ENCODE data around the gene SPATA31C1.
"Not testable (repeated sequence)": the region's sequence is repeated elsewhere in the genome, so short reads cannot be mapped to it uniquely, and the experiment has no call there.

SPATA31C1 gene

GRCh38 chr9:87898151-87898550 lies 19.6 kb upstream of the SPATA31C1 start:
- H3K27ac Mint-ChIP-seq: no peak overlapping the region
- H3K27me3 Mint-ChIP-seq: peaks cover 20% of the 10 kb centered on the region
- H3K4me3 Mint-ChIP-seq: no peak overlapping the region
- H3K36me3 Mint-ChIP-seq: peaks cover 7% of the 10 kb centered on the region
- H3K4me1 Mint-ChIP-seq: no peaks in the 10 kb centered on the region
- peaks cover 34% of the 10 kb centered on the region for H3K9me3 Mint-ChIP-seq

GRCh38 chr9:87902371-87902770 lies 15.4 kb upstream of the SPATA31C1 start:
- H3K27me3 Mint-ChIP-seq: peaks cover 21% of the 10 kb centered on the region
- H3K4me1 Mint-ChIP-seq, H3K4me3 Mint-ChIP-seq, H3K36me3 Mint-ChIP-seq, H3K27ac Mint-ChIP-seq: not testable (repeated sequence)
- H3K9me3 Mint-ChIP-seq: peaks cover 37% of the 10 kb centered on the region

GRCh38 chr9:87909310-87910041 lies 8.3 kb upstream of the SPATA31C1 start:
- Mint-ChIP-seq H3K4me1 (no peaks in the 10 kb centered on the region), H3K4me3 (no peak overlapping the region), H3K27me3 (no peaks in the 10 kb centered on the region), H3K36me3 (no peaks in the 10 kb centered on the region), H3K9me3 (peaks cover 6% of the 10 kb centered on the region), H3K27ac (no peak overlapping the region)

- Mint-ChIP-seq H3K4me3 (no peak overlapping the region), H3K9me3 (no peaks in the 10 kb centered on the region), H3K27me3 (no peaks in the 10 kb centered on the region), H3K36me3 (no peaks in the 10 kb centered on the region), H3K27ac (no peak overlapping the region), H3K4me1 (no peaks in the 10 kb centered on the region)
Observed at GRCh38 chr9:87910821-87911220, 6.9 kb upstream of the SPATA31C1 start.

GRCh38 chr9:87919013-87919412 lies 1.3 kb downstream of the SPATA31C1 start:
- H3K27me3 Mint-ChIP-seq, H3K27ac Mint-ChIP-seq, H3K4me1 Mint-ChIP-seq, H3K4me3 Mint-ChIP-seq, H3K36me3 Mint-ChIP-seq, H3K9me3 Mint-ChIP-seq: not testable (repeated sequence)

GRCh38 chr9:87921561-87921960 lies 3.8 kb downstream of the SPATA31C1 start:
- not testable (repeated sequence) for H3K36me3 Mint-ChIP-seq, H3K4me3 Mint-ChIP-seq, H3K27me3 Mint-ChIP-seq, H3K27ac Mint-ChIP-seq, H3K9me3 Mint-ChIP-seq, H3K4me1 Mint-ChIP-seq

- not testable (repeated sequence) for H3K4me3 Mint-ChIP-seq, H3K4me1 Mint-ChIP-seq, H3K9me3 Mint-ChIP-seq, H3K36me3 Mint-ChIP-seq, H3K27ac Mint-ChIP-seq, H3K27me3 Mint-ChIP-seq
Observed at GRCh38 chr9:87923012-87923411, 5.2 kb downstream of the SPATA31C1 start.

- H3K4me1 Mint-ChIP-seq, H3K36me3 Mint-ChIP-seq, H3K27me3 Mint-ChIP-seq, H3K9me3 Mint-ChIP-seq, H3K27ac Mint-ChIP-seq, H3K4me3 Mint-ChIP-seq: not testable (repeated sequence)
Observed at GRCh38 chr9:87924851-87925250, 7.1 kb downstream of the SPATA31C1 start.

GRCh38 chr9:87929152-87929551 lies 11.4 kb downstream of the SPATA31C1 start:
- H3K9me3 Mint-ChIP-seq, H3K36me3 Mint-ChIP-seq, H3K27ac Mint-ChIP-seq, H3K4me3 Mint-ChIP-seq, H3K4me1 Mint-ChIP-seq, H3K27me3 Mint-ChIP-seq: not testable (repeated sequence)

- H3K9me3 Mint-ChIP-seq, H3K27me3 Mint-ChIP-seq, H3K36me3 Mint-ChIP-seq, H3K4me1 Mint-ChIP-seq, H3K4me3 Mint-ChIP-seq, H3K27ac Mint-ChIP-seq: not testable (repeated sequence)
Observed at GRCh38 chr9:87934444-87934843, 16.7 kb downstream of the SPATA31C1 start.

GRCh38 chr9:87937352-87937751 lies 19.6 kb downstream of the SPATA31C1 start:
- H3K9me3 Mint-ChIP-seq, H3K27me3 Mint-ChIP-seq, H3K4me3 Mint-ChIP-seq, H3K36me3 Mint-ChIP-seq, H3K4me1 Mint-ChIP-seq, H3K27ac Mint-ChIP-seq: not testable (repeated sequence)

GRCh38 chr9:87937918-87938317 lies 20.2 kb downstream of the SPATA31C1 start:
- not testable (repeated sequence) for H3K27ac Mint-ChIP-seq, H3K4me3 Mint-ChIP-seq, H3K9me3 Mint-ChIP-seq, H3K27me3 Mint-ChIP-seq, H3K4me1 Mint-ChIP-seq, H3K36me3 Mint-ChIP-seq

- not testable (repeated sequence) for H3K4me3 Mint-ChIP-seq, H3K4me1 Mint-ChIP-seq, H3K27me3 Mint-ChIP-seq, H3K36me3 Mint-ChIP-seq, H3K9me3 Mint-ChIP-seq, H3K27ac Mint-ChIP-seq
Observed at GRCh38 chr9:87938336-87938735, 20.6 kb downstream of the SPATA31C1 start.

- H3K27me3 Mint-ChIP-seq, H3K9me3 Mint-ChIP-seq, H3K4me3 Mint-ChIP-seq, H3K27ac Mint-ChIP-seq, H3K4me1 Mint-ChIP-seq, H3K36me3 Mint-ChIP-seq: not testable (repeated sequence)
Observed at GRCh38 chr9:87939096-87939495, 21.3 kb downstream of the SPATA31C1 start.

- H3K9me3 Mint-ChIP-seq: no peaks in the 10 kb centered on the region
- H3K4me1 Mint-ChIP-seq: no peaks in the 10 kb centered on the region
- H3K4me3 Mint-ChIP-seq: no peak overlapping the region
- H3K27me3 Mint-ChIP-seq: no peaks in the 10 kb centered on the region
- no peak overlapping the region for H3K27ac Mint-ChIP-seq
- no peaks in the 10 kb centered on the region for H3K36me3 Mint-ChIP-seq
Observed at GRCh38 chr9:87944096-87944495, 26.3 kb downstream of the SPATA31C1 start.

- Mint-ChIP-seq H3K27me3 (no peaks in the 10 kb centered on the region), H3K4me1 (no peaks in the 10 kb centered on the region), H3K9me3 (no peaks in the 10 kb centered on the region), H3K36me3 (no peaks in the 10 kb centered on the region), H3K4me3 (no peak overlapping the region), H3K27ac (no peak overlapping the region)
Observed at GRCh38 chr9:87944682-87945081, 26.9 kb downstream of the SPATA31C1 start.

GRCh38 chr9:87950296-87950695 lies 32.5 kb downstream of the SPATA31C1 start:
- no peaks in the 10 kb centered on the region for H3K9me3 Mint-ChIP-seq
- H3K36me3 Mint-ChIP-seq: peaks cover 4% of the 10 kb centered on the region
- peaks cover 1% of the 10 kb centered on the region for H3K27me3 Mint-ChIP-seq
- no peaks in the 10 kb centered on the region for H3K4me1 Mint-ChIP-seq
- no peak overlapping the region for H3K4me3 Mint-ChIP-seq
- no peak overlapping the region for H3K27ac Mint-ChIP-seq
